GM12878 (cell line): Measurements from ENCODE around the gene TMEM72. TPM values are rescaled to one million over a fixed set of nuclear protein-coding genes. Genes with fewer than 3 reads are reported as not detected.
A peak's percentile ranks its signal among the peaks of the same experiment; 100 is the strongest.

Source experiments
- BACH1 ChIP-seq: fragments of 450-650 bp; IDR thresholded peaks from 2 replicates; pipeline ENCODE4 v1.6.1; 2017; ENCODE audit warnings: mild to moderate bottlenecking, borderline replicate concordance
- BCL11A ChIP-seq: IDR thresholded peaks from 2 replicates; pipeline ENCODE4 v1.6.1; 2011; ENCODE audit warnings: low read depth, low read length
- BHLHE40 ChIP-seq, 2 experiments: fragments of 450-650 bp in 1 of 2; IDR thresholded peaks; 2 replicates each; pipeline ENCODE4 v1.6.1; 2011 to 2017; ENCODE audit warnings: low read depth in 2 of 2, borderline replicate concordance in 1 of 2, improper control_type of control experiment in 1 of 2, low read length in 1 of 2, mild to moderate bottlenecking in 1 of 2
- CHD2 ChIP-seq: IDR thresholded peaks from 2 replicates; pipeline ENCODE4 v1.6.1; 2011; ENCODE audit warnings: low read depth, low read length, improper control_type of control experiment, borderline replicate concordance
- ESRRA ChIP-seq: IDR thresholded peaks from 2 replicates; pipeline ENCODE4 v1.6.1; 2012; ENCODE audit warnings: mild to moderate bottlenecking, low read length, improper control_type of control experiment
- HCFC1 ChIP-seq: fragments of 150-350 bp; IDR thresholded peaks from 2 replicates; pipeline ENCODE4 v1.6.1; 2014; ENCODE audit warnings: low read length
- KAT2A ChIP-seq: conservative IDR thresholded peaks from 2 replicates; pipeline ENCODE4 v1.6.1; 2011; ENCODE audit warnings: low read depth, low read length; ENCODE audit not compliant: control insufficient read depth
- MEF2B ChIP-seq: fragments of 450-650 bp; IDR thresholded peaks from 2 replicates; pipeline ENCODE4 v1.6.1; 2018; ENCODE audit warnings: mild to moderate bottlenecking, moderate library complexity; ENCODE audit not compliant: partially characterized antibody, poor library complexity, severe bottlenecking
- NFXL1 ChIP-seq: fragments of 450-650 bp; IDR thresholded peaks from 2 replicates; pipeline ENCODE4 v1.6.1; 2017; ENCODE audit warnings: antibody characterized with exemption, mild to moderate bottlenecking, borderline replicate concordance
- POLR2AphosphoS5 ChIP-seq: IDR thresholded peaks from 2 replicates; pipeline ENCODE4 v1.6.1; 2011; ENCODE audit warnings: mild to moderate bottlenecking, low read length, inconsistent platforms
- RAD21 ChIP-seq: IDR thresholded peaks from 2 replicates; pipeline ENCODE4 v1.6.1; 2011; ENCODE audit warnings: mild to moderate bottlenecking, low read depth, low read length, moderate library complexity; ENCODE audit not compliant: insufficient read depth
- RBBP5 ChIP-seq: fragments of 200-600 bp; sonication (generic); conservative IDR thresholded peaks from 2 replicates; pipeline ENCODE4 v1.6.1; 2016
- ZNF207 ChIP-seq: fragments of 450-650 bp; IDR thresholded peaks from 2 replicates; pipeline ENCODE4 v1.6.1; 2014; ENCODE audit warnings: antibody characterized with exemption, mild to moderate bottlenecking, borderline replicate concordance
- polyA plus RNA-seq, 11 experiments: library from polyadenylated mRNA; depleted of rRNA in 4 of 11; unstranded in 6 of 11; stranded (reverse) in 5 of 11; fragments of >200 nt; fragmentation: Nextera tagmentation in 4 of 11; fragmentation: Illumina TruSeq in 1 of 11; extraction: Ambion mirVana in 4 of 11; extraction: Trizol in 1 of 11; gene quantifications; 1 replicate in 1 of 11; 2 replicates in 10 of 11; pipeline versions ENCODE4 v1.2.1 to v1.2.3, GENCODE V29; 2011 to 2016; ENCODE audit warnings: inconsistent platforms in 2 of 11, missing spikeins in 2 of 11, low read depth in 1 of 11
- total RNA-seq, 4 experiments: library from RNA; depleted of rRNA in 3 of 4; stranded (reverse); fragments of >200 nt in 3 of 4; fragmentation: Illumina TruSeq in 1 of 4; extraction: Trizol in 1 of 4; gene quantifications; 2 replicates each; pipeline versions ENCODE4 v1.2.1 to v1.2.3, GENCODE V29; 2013 to 2021
- TF ChIP-seq, protein P1 (sequence below): fragments of 450-650 bp; IDR thresholded peaks from 2 replicates; pipeline ENCODE4 v1.6.1; 2017; ENCODE audit warnings: low read depth, mild to moderate bottlenecking, moderate library complexity
- TF ChIP-seq, protein P2 (sequence below): fragments of 150-350 bp; IDR thresholded peaks from 2 replicates; pipeline ENCODE4 v1.6.1; 2016; ENCODE audit warnings: low read depth, low read length
- TF ChIP-seq, protein P3 (sequence below): fragments of 450-650 bp; IDR thresholded peaks from 2 replicates; pipeline ENCODE4 v1.6.1; 2018; ENCODE audit warnings: borderline replicate concordance, mild to moderate bottlenecking; ENCODE audit not compliant: partially characterized antibody
- TF ChIP-seq, protein P4 (sequence below): fragments of 450-650 bp; IDR thresholded peaks from 2 replicates; pipeline ENCODE4 v1.6.1; 2017; ENCODE audit warnings: antibody characterized with exemption, mild to moderate bottlenecking, moderate library complexity
- TF ChIP-seq, protein P5 (sequence below): fragments of 450-650 bp; IDR thresholded peaks from 2 replicates; pipeline ENCODE4 v1.6.1; 2016; ENCODE audit warnings: mild to moderate bottlenecking

TMEM72 gene
- total and polyA plus RNA-seq, 10 of the 15 experiments (the other 5 are each of a cell fraction or from before 2014, with no cell fraction given), result 0.12 TPM; not detected in 9

DNA sequence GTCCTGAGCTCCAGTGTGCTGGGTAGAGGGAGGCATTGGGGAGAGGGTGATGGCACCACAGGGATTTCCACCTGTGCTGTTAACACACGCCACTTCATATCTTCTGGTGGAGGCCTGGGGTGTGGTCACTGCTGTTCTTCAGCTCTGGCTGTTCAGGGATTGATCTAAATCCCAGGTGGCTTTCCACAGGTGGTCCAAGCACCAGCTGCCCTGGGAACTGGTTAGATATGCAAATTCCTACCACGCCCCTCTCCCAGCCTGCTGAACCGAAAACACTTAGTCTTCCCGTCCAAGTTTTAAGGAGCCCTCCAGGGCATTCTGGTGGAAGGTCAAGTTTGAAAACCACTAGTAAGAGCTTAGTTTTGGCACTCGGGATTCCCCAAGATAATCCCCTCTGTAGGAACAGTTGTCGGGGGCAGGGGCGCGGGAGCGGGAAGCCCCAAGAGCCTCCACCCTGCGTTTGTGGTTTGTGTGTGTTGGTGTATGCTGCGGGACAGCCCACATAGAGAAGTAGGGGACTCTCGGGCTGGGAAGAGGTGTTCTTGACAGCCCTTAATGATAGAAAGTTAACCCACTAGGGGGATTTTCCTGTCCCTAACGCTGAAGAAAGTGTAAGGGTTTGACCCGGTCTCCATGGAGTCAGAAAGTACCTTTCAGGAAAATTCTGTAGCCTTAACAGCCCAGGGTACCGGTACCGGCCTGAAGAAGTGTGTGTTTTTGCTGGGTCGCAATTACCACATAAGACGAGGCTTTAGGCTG is 62.4 kb downstream of the TMEM72 start (continued):
- TF ChIP-seq POLR2AphosphoS5, result no peak
- no peak for TF ChIP-seq BHLHE40 (IDR thresholded peaks at IDR 0.05; ENCODE audit: borderline replicate concordance in 1 of 2, low read depth in 2 of 2, low read length in 1 of 2)
- TF ChIP-seq RBBP5, result no peak
- TF ChIP-seq ZNF207, result no peak
- no peak for TF ChIP-seq CHD2
- TF ChIP-seq, protein P1, sequence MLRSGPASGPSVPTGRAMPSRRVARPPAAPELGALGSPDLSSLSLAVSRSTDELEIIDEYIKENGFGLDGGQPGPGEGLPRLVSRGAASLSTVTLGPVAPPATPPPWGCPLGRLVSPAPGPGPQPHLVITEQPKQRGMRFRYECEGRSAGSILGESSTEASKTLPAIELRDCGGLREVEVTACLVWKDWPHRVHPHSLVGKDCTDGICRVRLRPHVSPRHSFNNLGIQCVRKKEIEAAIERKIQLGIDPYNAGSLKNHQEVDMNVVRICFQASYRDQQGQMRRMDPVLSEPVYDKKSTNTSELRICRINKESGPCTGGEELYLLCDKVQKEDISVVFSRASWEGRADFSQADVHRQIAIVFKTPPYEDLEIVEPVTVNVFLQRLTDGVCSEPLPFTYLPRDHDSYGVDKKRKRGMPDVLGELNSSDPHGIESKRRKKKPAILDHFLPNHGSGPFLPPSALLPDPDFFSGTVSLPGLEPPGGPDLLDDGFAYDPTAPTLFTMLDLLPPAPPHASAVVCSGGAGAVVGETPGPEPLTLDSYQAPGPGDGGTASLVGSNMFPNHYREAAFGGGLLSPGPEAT, result peak; percentile 97
- TF ChIP-seq, protein P2, sequence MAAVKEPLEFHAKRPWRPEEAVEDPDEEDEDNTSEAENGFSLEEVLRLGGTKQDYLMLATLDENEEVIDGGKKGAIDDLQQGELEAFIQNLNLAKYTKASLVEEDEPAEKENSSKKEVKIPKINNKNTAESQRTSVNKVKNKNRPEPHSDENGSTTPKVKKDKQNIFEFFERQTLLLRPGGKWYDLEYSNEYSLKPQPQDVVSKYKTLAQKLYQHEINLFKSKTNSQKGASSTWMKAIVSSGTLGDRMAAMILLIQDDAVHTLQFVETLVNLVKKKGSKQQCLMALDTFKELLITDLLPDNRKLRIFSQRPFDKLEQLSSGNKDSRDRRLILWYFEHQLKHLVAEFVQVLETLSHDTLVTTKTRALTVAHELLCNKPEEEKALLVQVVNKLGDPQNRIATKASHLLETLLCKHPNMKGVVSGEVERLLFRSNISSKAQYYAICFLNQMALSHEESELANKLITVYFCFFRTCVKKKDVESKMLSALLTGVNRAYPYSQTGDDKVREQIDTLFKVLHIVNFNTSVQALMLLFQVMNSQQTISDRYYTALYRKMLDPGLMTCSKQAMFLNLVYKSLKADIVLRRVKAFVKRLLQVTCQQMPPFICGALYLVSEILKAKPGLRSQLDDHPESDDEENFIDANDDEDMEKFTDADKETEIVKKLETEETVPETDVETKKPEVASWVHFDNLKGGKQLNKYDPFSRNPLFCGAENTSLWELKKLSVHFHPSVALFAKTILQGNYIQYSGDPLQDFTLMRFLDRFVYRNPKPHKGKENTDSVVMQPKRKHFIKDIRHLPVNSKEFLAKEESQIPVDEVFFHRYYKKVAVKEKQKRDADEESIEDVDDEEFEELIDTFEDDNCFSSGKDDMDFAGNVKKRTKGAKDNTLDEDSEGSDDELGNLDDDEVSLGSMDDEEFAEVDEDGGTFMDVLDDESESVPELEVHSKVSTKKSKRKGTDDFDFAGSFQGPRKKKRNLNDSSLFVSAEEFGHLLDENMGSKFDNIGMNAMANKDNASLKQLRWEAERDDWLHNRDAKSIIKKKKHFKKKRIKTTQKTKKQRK, result no peak
- no peak for TF ChIP-seq NFXL1
- TF ChIP-seq RAD21, result no peak
- TF ChIP-seq, protein P3, sequence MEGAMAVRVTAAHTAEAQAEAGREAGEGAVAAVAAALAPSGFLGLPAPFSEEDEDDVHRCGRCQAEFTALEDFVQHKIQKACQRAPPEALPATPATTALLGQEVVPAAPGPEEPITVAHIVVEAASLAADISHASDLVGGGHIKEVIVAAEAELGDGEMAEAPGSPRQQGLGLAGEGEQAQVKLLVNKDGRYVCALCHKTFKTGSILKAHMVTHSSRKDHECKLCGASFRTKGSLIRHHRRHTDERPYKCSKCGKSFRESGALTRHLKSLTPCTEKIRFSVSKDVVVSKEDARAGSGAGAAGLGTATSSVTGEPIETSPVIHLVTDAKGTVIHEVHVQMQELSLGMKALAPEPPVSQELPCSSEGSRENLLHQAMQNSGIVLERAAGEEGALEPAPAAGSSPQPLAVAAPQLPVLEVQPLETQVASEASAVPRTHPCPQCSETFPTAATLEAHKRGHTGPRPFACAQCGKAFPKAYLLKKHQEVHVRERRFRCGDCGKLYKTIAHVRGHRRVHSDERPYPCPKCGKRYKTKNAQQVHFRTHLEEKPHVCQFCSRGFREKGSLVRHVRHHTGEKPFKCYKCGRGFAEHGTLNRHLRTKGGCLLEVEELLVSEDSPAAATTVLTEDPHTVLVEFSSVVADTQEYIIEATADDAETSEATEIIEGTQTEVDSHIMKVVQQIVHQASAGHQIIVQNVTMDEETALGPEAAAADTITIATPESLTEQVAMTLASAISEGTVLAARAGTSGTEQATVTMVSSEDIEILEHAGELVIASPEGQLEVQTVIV, result no peak
- no peak for TF ChIP-seq KAT2A
- peak; percentile 45; the same call in 1 of the 2 replicates for TF ChIP-seq BCL11A
- TF ChIP-seq, protein P4, sequence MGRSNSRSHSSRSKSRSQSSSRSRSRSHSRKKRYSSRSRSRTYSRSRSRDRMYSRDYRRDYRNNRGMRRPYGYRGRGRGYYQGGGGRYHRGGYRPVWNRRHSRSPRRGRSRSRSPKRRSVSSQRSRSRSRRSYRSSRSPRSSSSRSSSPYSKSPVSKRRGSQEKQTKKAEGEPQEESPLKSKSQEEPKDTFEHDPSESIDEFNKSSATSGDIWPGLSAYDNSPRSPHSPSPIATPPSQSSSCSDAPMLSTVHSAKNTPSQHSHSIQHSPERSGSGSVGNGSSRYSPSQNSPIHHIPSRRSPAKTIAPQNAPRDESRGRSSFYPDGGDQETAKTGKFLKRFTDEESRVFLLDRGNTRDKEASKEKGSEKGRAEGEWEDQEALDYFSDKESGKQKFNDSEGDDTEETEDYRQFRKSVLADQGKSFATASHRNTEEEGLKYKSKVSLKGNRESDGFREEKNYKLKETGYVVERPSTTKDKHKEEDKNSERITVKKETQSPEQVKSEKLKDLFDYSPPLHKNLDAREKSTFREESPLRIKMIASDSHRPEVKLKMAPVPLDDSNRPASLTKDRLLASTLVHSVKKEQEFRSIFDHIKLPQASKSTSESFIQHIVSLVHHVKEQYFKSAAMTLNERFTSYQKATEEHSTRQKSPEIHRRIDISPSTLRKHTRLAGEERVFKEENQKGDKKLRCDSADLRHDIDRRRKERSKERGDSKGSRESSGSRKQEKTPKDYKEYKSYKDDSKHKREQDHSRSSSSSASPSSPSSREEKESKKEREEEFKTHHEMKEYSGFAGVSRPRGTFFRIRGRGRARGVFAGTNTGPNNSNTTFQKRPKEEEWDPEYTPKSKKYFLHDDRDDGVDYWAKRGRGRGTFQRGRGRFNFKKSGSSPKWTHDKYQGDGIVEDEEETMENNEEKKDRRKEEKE, result no peak
- TF ChIP-seq, protein P5, sequence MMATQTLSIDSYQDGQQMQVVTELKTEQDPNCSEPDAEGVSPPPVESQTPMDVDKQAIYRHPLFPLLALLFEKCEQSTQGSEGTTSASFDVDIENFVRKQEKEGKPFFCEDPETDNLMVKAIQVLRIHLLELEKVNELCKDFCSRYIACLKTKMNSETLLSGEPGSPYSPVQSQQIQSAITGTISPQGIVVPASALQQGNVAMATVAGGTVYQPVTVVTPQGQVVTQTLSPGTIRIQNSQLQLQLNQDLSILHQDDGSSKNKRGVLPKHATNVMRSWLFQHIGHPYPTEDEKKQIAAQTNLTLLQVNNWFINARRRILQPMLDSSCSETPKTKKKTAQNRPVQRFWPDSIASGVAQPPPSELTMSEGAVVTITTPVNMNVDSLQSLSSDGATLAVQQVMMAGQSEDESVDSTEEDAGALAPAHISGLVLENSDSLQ, result no peak
- no peak for TF ChIP-seq ESRRA
- no peak for TF ChIP-seq HCFC1
- TF ChIP-seq MEF2B, result peak; percentile 84
- no peak for TF ChIP-seq BACH1
